Fibroblast of lung (primary cell): Measurements from ENCODE around the gene UBE3C. TPM values are rescaled to one million over a fixed set of nuclear protein-coding genes. Genes with fewer than 3 reads are reported as not detected.
A peak's percentile ranks its signal among the peaks of the same experiment; 100 is the strongest.

Experiments used
- DNase-seq, 2 donors: peaks; one replicate each; pipeline versions ENCODE4 v3.0.0 to v3.0.0-alpha.2; 2010; ENCODE audit warnings: low read depth in 2 of 2
- H2AFZ ChIP-seq: 2 replicates; pipeline ENCODE4 v1.5.1; 2012; ENCODE audit warnings: low read length, control low read depth, inconsistent platforms
- H3K27ac ChIP-seq: 2 replicates; pipeline ENCODE4 v1.5.1; 2011; ENCODE audit warnings: low read length, control low read depth; ENCODE audit not compliant: insufficient read depth
- H3K27me3 ChIP-seq: 2 replicates; pipeline ENCODE4 v1.5.1; 2011; ENCODE audit warnings: mild to moderate bottlenecking, low read length; ENCODE audit not compliant: control insufficient read depth, insufficient read depth
- H3K36me3 ChIP-seq: 2 replicates; pipeline ENCODE4 v1.5.1; 2011; ENCODE audit warnings: low read length; ENCODE audit not compliant: control insufficient read depth, insufficient read depth
- H3K4me1 ChIP-seq: 2 replicates; pipeline ENCODE4 v1.5.1; 2011; ENCODE audit warnings: low read length; ENCODE audit not compliant: control insufficient read depth, insufficient read depth; ENCODE audit errors: extremely low read depth
- H3K4me2 ChIP-seq: 2 replicates; pipeline ENCODE4 v1.5.1; 2011; ENCODE audit warnings: low read length, control low read depth; ENCODE audit not compliant: insufficient read depth; ENCODE audit errors: extremely low read depth
- H3K4me3 ChIP-seq, 4 experiments: fragments of 200-600 bp in 1 of 4; sonication (generic) in 1 of 4; replicated peaks in 1 of 4; 2 replicates each; pipeline ENCODE4 v1.5.1; 2011 to 2016; ENCODE audit warnings: low read length in 4 of 4, low read depth in 3 of 4, mild to moderate bottlenecking in 3 of 4, control low read depth in 2 of 4, inconsistent platforms in 1 of 4, mixed read lengths in 1 of 4; ENCODE audit not compliant: insufficient read depth in 1 of 4; ENCODE audit errors: control extremely low read depth in 1 of 4
- H3K79me2 ChIP-seq: 2 replicates; pipeline ENCODE4 v1.5.1; 2012; ENCODE audit warnings: mild to moderate bottlenecking, low read length, inconsistent platforms; ENCODE audit not compliant: control insufficient read depth, insufficient read depth
- H3K9ac ChIP-seq: 2 replicates; pipeline ENCODE4 v1.5.1; 2011; ENCODE audit warnings: mild to moderate bottlenecking, low read length, control low read depth; ENCODE audit not compliant: insufficient read depth
- H3K9me3 ChIP-seq: 2 replicates; pipeline ENCODE4 v1.5.1; 2012; ENCODE audit warnings: low read depth, low read length; ENCODE audit not compliant: control insufficient read depth, insufficient read depth
- H4K20me1 ChIP-seq: 2 replicates; pipeline ENCODE4 v1.5.1; 2011; ENCODE audit warnings: low read length; ENCODE audit not compliant: control insufficient read depth, insufficient read depth; ENCODE audit errors: extremely low read depth
- EZH2 ChIP-seq: IDR thresholded peaks from 2 replicates; pipeline ENCODE4 v1.5.1; 2012; ENCODE audit warnings: low read length, control low read depth, mild to moderate bottlenecking; ENCODE audit errors: missing control alignments
- polyA plus RNA-seq, 2 donors: library from polyadenylated mRNA; depleted of rRNA in 1 of 2; stranded (reverse) in 1 of 2; unstranded in 1 of 2; fragments of >200 nt; gene quantifications; 2 replicates each; pipeline ENCODE4 v1.2.1, GENCODE V29; 2011 to 2012; ENCODE audit warnings: missing spikeins in 1 of 2
- total RNA-seq: library from RNA; depleted of rRNA; stranded (reverse); fragments of >200 nt; gene quantifications from 2 replicates; pipeline ENCODE4 v1.2.1, GENCODE V29; 2014
- TF ChIP-seq, protein P1 (sequence below), 2 donors: IDR thresholded peaks in 1 of 2; conservative IDR thresholded peaks in 1 of 2; 1 replicate in 1 of 2; 2 replicates in 1 of 2; pipeline ENCODE4 v1.5.1; 2011 to 2012; ENCODE audit warnings: low read length in 2 of 2, control low read depth in 1 of 2, inconsistent platforms in 1 of 2, low read depth in 1 of 2, mild to moderate bottlenecking in 1 of 2

The UBE3C gene
- total and polyA plus RNA-seq, 2 donors (not counting 1 experiment from before 2014, with no cell fraction given) = 76.2 to 91.0 TPM

DNA sequence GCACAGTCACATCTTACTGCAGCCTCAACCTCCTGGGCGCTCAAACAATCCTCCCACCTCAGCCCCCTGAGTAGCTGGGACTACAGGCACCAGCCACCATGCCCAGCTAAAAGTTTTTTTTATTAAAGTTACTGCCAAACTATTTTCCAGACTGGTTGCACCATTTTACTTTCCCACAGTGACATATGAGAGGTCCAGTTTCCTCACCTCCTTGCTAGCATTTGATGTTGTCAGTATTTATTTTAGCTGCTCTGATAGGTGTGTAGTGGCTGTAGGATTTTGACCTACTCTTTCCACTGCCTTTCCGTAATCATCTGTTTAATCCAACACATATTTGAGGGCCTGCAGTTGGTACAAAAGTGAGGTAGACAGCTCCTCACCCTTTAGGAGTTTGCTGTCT is 5.4 kb upstream of the UBE3C start:
- Histone ChIP-seq H3K9ac (no peak overlapping the region), H3K27me3 (peaks cover 2% of the 10 kb centered on the region), H3K4me1 (peaks cover 2% of the 10 kb centered on the region), H3K9me3 (no peaks in the 10 kb centered on the region), H3K4me2 (no peak overlapping the region), H3K79me2 (no peaks in the 10 kb centered on the region), H3K36me3 (no peaks in the 10 kb centered on the region), H4K20me1 (no peaks in the 10 kb centered on the region), H3K4me3 (no peak overlapping the region), H3K27ac (no peak overlapping the region), H2AFZ (no peak overlapping the region)
- DNase-seq = no peak
- TF ChIP-seq EZH2 = no peak
- TF ChIP-seq, protein P1, sequence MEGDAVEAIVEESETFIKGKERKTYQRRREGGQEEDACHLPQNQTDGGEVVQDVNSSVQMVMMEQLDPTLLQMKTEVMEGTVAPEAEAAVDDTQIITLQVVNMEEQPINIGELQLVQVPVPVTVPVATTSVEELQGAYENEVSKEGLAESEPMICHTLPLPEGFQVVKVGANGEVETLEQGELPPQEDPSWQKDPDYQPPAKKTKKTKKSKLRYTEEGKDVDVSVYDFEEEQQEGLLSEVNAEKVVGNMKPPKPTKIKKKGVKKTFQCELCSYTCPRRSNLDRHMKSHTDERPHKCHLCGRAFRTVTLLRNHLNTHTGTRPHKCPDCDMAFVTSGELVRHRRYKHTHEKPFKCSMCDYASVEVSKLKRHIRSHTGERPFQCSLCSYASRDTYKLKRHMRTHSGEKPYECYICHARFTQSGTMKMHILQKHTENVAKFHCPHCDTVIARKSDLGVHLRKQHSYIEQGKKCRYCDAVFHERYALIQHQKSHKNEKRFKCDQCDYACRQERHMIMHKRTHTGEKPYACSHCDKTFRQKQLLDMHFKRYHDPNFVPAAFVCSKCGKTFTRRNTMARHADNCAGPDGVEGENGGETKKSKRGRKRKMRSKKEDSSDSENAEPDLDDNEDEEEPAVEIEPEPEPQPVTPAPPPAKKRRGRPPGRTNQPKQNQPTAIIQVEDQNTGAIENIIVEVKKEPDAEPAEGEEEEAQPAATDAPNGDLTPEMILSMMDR (conservative IDR thresholded peaks at IDR 0.05 in 1 of 2, IDR thresholded peaks at IDR 0.05 in 1 of 2; ENCODE audit: low read depth in 1 of 2, low read length in 2 of 2) = no peak

DNA sequence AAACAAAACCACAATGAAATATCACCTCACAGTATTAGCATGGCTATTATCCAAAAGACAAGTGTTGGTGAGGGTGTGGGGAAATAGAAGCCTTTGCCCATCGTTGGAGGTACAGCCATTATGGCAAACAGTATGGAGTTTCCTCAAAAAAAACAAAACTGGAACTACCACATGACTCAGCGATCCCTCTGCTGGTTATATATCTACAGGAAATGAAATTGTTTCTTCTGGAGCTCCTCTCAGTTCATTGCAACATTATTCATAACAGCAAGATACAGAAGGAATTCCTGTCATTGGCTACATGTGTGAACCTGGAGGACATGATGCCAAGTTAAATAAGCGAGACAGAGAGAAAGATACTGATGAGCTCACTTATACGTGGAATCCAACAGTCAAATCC is 2.4 kb upstream of the UBE3C start:
- Histone ChIP-seq H3K4me3 (no peak overlapping the region), H3K27ac (no peak overlapping the region), H3K27me3 (no peaks in the 10 kb centered on the region), H4K20me1 (no peaks in the 10 kb centered on the region), H3K36me3 (peaks cover 5% of the 10 kb centered on the region), H3K9ac (no peak overlapping the region), H2AFZ (peak overlapping the region; percentile 84), H3K9me3 (no peaks in the 10 kb centered on the region), H3K4me1 (peaks cover 8% of the 10 kb centered on the region), H3K4me2 (peak overlapping the region; percentile 59), H3K79me2 (peaks cover 21% of the 10 kb centered on the region)
- TF ChIP-seq EZH2 = no peak
- TF ChIP-seq, protein P1 (conservative IDR thresholded peaks at IDR 0.05 in 1 of 2, IDR thresholded peaks at IDR 0.05 in 1 of 2; ENCODE audit: low read depth in 1 of 2, low read length in 2 of 2) = peak; percentile 22 to 43
- peak; percentile 72 to 82 for DNase-seq

DNA sequence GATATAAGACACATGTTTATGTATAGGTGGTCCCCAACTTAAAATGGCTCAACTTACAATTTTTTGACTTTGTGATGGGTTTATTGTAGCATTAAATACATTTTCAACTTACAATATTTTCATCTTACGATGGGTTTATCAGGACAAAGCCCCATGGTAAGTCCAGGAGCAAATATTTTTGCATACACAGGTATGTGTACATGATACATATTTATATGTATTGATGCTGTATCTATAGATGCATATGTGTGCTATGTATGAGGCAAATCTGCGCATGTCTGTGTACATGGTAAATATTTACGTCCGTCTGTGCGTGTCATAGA is 664 bp upstream of the UBE3C start:
- DNase-seq = no peak
- H3K27ac ChIP-seq = peak overlapping the region; percentile 46

More for the DNA sequence above, 664 bp upstream of the UBE3C start:
- Histone ChIP-seq H3K4me3 (peak overlapping the region; percentile 6 to 74 (median 50)), H3K9me3 (no peaks in the 10 kb centered on the region), H3K79me2 (peaks cover 38% of the 10 kb centered on the region), H3K9ac (peak overlapping the region; percentile 30), H3K27me3 (no peaks in the 10 kb centered on the region), H4K20me1 (no peaks in the 10 kb centered on the region), H3K4me2 (peak overlapping the region; percentile 73), H2AFZ (peak overlapping the region; percentile 45), H3K4me1 (peaks cover 8% of the 10 kb centered on the region), H3K36me3 (peaks cover 6% of the 10 kb centered on the region)
- TF ChIP-seq EZH2 = no peak
- TF ChIP-seq, protein P1 (conservative IDR thresholded peaks at IDR 0.05 in 1 of 2, IDR thresholded peaks at IDR 0.05 in 1 of 2; ENCODE audit: low read depth in 1 of 2, low read length in 2 of 2) = no peak
